ENCODE data around the gene TP63.

DNA sequence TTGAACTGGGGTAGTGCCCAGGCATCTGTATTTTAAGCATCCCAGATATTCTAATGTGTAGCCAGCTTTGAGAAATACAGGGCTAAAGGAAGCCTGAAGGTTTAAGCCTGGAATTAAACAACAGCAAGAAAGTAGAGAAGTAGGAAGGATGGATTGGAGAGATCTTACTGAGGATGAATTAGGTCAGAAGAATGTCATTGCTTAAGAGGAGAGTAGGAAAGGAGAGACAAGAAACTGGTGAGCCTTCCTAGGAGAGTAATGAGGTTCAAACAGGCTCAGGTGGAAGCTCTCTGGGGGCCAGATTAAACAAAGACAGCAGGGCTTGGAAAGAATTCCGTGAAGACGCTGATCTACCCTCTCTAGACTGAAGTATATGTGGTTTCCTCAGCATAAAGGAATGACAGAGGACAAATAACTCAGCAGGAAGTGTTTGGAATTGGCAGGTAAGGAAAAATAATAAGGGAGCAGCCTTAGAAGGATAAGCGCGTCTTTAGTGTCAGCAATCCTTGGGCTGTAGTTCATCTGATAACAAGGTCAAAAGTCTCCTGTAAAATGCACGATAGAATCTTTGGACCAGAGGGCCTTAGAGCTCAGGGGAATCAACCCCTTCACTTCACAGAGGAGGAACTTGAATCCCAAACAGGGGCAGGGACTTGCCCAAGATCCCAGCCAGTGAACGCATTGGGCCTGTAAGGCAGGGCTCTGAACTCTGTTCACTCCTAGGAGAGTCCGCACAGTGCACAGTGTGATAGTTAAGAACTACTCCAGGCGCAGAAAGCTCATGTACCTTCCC, 90.9 kb downstream of the TP63 start:
- TF ChIP-seq, protein P1, sequence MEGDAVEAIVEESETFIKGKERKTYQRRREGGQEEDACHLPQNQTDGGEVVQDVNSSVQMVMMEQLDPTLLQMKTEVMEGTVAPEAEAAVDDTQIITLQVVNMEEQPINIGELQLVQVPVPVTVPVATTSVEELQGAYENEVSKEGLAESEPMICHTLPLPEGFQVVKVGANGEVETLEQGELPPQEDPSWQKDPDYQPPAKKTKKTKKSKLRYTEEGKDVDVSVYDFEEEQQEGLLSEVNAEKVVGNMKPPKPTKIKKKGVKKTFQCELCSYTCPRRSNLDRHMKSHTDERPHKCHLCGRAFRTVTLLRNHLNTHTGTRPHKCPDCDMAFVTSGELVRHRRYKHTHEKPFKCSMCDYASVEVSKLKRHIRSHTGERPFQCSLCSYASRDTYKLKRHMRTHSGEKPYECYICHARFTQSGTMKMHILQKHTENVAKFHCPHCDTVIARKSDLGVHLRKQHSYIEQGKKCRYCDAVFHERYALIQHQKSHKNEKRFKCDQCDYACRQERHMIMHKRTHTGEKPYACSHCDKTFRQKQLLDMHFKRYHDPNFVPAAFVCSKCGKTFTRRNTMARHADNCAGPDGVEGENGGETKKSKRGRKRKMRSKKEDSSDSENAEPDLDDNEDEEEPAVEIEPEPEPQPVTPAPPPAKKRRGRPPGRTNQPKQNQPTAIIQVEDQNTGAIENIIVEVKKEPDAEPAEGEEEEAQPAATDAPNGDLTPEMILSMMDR (IDR thresholded peaks at IDR 0.05), result no peak
- no peak for TF ChIP-seq POLR2A (IDR thresholded peaks at IDR 0.05)
